ENCODE results near the gene NCDN. TPM values are rescaled to one million over a fixed set of nuclear protein-coding genes. Genes with fewer than 3 reads are reported as not detected.
A peak's percentile ranks its signal among the peaks of the same experiment; 100 is the strongest.

Gene NCDN
- total RNA-seq, 1 donor = 30.0 TPM

- TF ChIP-seq CTCF (IDR thresholded peaks at IDR 0.05; ENCODE audit: extremely low read depth, low read depth, low read length) = no peak
- Histone ChIP-seq H3K9me3 (ENCODE audit: low read depth, low read length) (no peaks in the 10 kb centered on the region), H2AFZ (ENCODE audit: low read length) (no peak overlapping the region), H3K4me2 (ENCODE audit: insufficient read depth, low read length) (no peak overlapping the region), H3K36me3 (ENCODE audit: insufficient read depth, low read length) (no peaks in the 10 kb centered on the region), H3K4me1 (ENCODE audit: insufficient read depth, low read length) (peaks cover 7% of the 10 kb centered on the region), H3K4me3 (ENCODE audit: insufficient read depth, low read length) (no peak overlapping the region), H3K27me3 (ENCODE audit: insufficient read depth, low read length) (no peaks in the 10 kb centered on the region), H3K79me2 (ENCODE audit: insufficient read depth, low read length) (peaks cover 21% of the 10 kb centered on the region), H4K20me1 (ENCODE audit: insufficient read depth, low read length) (no peaks in the 10 kb centered on the region), H3K27ac (ENCODE audit: low read depth, low read length) (no peak overlapping the region)
- DNase-seq (ENCODE audit: insufficient read length, low spot score, missing footprints) = no peak
Measured at GRCh38 chr1:35530168-35530567, 27.4 kb upstream of the NCDN start.

- Histone ChIP-seq H3K79me2 (ENCODE audit: insufficient read depth, low read length) (peaks cover 29% of the 10 kb centered on the region), H3K4me3 (ENCODE audit: insufficient read depth, low read length) (no peak overlapping the region), H3K4me2 (ENCODE audit: insufficient read depth, low read length) (no peak overlapping the region), H3K27ac (ENCODE audit: low read depth, low read length) (no peak overlapping the region), H3K27me3 (ENCODE audit: insufficient read depth, low read length) (no peaks in the 10 kb centered on the region), H3K9me3 (ENCODE audit: low read depth, low read length) (no peaks in the 10 kb centered on the region), H3K36me3 (ENCODE audit: insufficient read depth, low read length) (no peaks in the 10 kb centered on the region), H4K20me1 (ENCODE audit: insufficient read depth, low read length) (no peaks in the 10 kb centered on the region), H2AFZ (ENCODE audit: low read length) (no peak overlapping the region), H3K4me1 (ENCODE audit: insufficient read depth, low read length) (peaks cover 7% of the 10 kb centered on the region)
- DNase-seq (ENCODE audit: insufficient read length, low spot score, missing footprints) = no peak
- no peak for TF ChIP-seq CTCF (IDR thresholded peaks at IDR 0.05; ENCODE audit: extremely low read depth, low read depth, low read length)
Measured at GRCh38 chr1:35530946-35531345, 26.7 kb upstream of the NCDN start.

- H4K20me1 ChIP-seq (ENCODE audit: insufficient read depth, low read length) = peaks cover 3% of the 10 kb centered on the region
- no peak overlapping the region for H3K4me3 ChIP-seq (ENCODE audit: insufficient read depth, low read length)
- H3K9me3 ChIP-seq (ENCODE audit: low read depth, low read length) = no peaks in the 10 kb centered on the region
- TF ChIP-seq CTCF (IDR thresholded peaks at IDR 0.05; ENCODE audit: extremely low read depth, low read depth, low read length) = no peak
- H2AFZ ChIP-seq (ENCODE audit: low read length) = no peak overlapping the region
- no peak overlapping the region for H3K27ac ChIP-seq (ENCODE audit: low read depth, low read length)
- peaks cover 33% of the 10 kb centered on the region for H3K79me2 ChIP-seq (ENCODE audit: insufficient read depth, low read length)
- H3K4me1 ChIP-seq (ENCODE audit: insufficient read depth, low read length) = peaks cover 8% of the 10 kb centered on the region
- H3K36me3 ChIP-seq (ENCODE audit: insufficient read depth, low read length) = no peaks in the 10 kb centered on the region
- H3K4me2 ChIP-seq (ENCODE audit: insufficient read depth, low read length) = no peak overlapping the region
- no peak for DNase-seq (ENCODE audit: insufficient read length, low spot score, missing footprints)
- no peaks in the 10 kb centered on the region for H3K27me3 ChIP-seq (ENCODE audit: insufficient read depth, low read length)
Measured at GRCh38 chr1:35531368-35531767, 26.2 kb upstream of the NCDN start.

- H3K4me2 ChIP-seq (ENCODE audit: insufficient read depth, low read length) = no peak overlapping the region
- H3K27ac ChIP-seq (ENCODE audit: low read depth, low read length) = no peak overlapping the region
- DNase-seq (ENCODE audit: insufficient read length, low spot score, missing footprints) = peak; percentile 47
- TF ChIP-seq CTCF (IDR thresholded peaks at IDR 0.05; ENCODE audit: extremely low read depth, low read depth, low read length) = no peak
- peaks cover 19% of the 10 kb centered on the region for H3K4me1 ChIP-seq (ENCODE audit: insufficient read depth, low read length)
- H3K4me3 ChIP-seq (ENCODE audit: insufficient read depth, low read length) = no peak overlapping the region
- H4K20me1 ChIP-seq (ENCODE audit: insufficient read depth, low read length) = peaks cover 5% of the 10 kb centered on the region
- no peaks in the 10 kb centered on the region for H3K36me3 ChIP-seq (ENCODE audit: insufficient read depth, low read length)
- H3K79me2 ChIP-seq (ENCODE audit: insufficient read depth, low read length) = peaks cover 42% of the 10 kb centered on the region
- no peaks in the 10 kb centered on the region for H3K27me3 ChIP-seq (ENCODE audit: insufficient read depth, low read length)
- H2AFZ ChIP-seq (ENCODE audit: low read length) = no peak overlapping the region
- H3K9me3 ChIP-seq (ENCODE audit: low read depth, low read length) = no peaks in the 10 kb centered on the region
Measured at GRCh38 chr1:35532497-35533223, 24.9 kb upstream of the NCDN start.

All from osteoblast (primary cell).